Heart left ventricle (tissue), 16 donors: Measurements from ENCODE around the gene PMVK. TPM values are rescaled to one million over a fixed set of nuclear protein-coding genes. Genes with fewer than 3 reads are reported as not detected.

ENCODE experiments used
- ATAC-seq, 4 donors: fragments of 200-7000 bp; cut with Tn5 transposase; one replicate each; pipeline ENCODE4 v1.9.1; 2020 to 2022; ENCODE audit warnings: moderate library complexity in 4 of 4, mild to moderate bottlenecking in 3 of 4, moderate number of reproducible peaks in 1 of 4
- DNase-seq, 5 donors: peaks; one replicate each; pipeline ENCODE4 v3.0.0-alpha.2; 2020
- H3K27ac ChIP-seq, 12 donors: fragments of 200-600 bp; sonication (generic) in 4 of 12; one replicate each; pipeline versions ENCODE4 v1.5.0 to v1.8.0; 2016 to 2022; ENCODE audit warnings: mild to moderate bottlenecking in 2 of 12
- H3K27me3 ChIP-seq, 9 donors: fragments of 200-600 bp; sonication (generic) in 2 of 9; one replicate each; pipeline versions ENCODE4 v1.5.1 to v1.8.0; 2016 to 2022; ENCODE audit warnings: mild to moderate bottlenecking in 3 of 9
- H3K36me3 ChIP-seq, 9 donors: fragments of 200-600 bp; sonication (generic) in 2 of 9; one replicate each; pipeline versions ENCODE4 v1.5.0 to v1.8.0; 2018 to 2022; ENCODE audit warnings: mild to moderate bottlenecking in 2 of 9
- H3K4me1 ChIP-seq, 12 donors: fragments of 200-600 bp; sonication (generic) in 4 of 12; one replicate each; pipeline versions ENCODE4 v1.5.0 to v1.8.0; 2016 to 2022; ENCODE audit warnings: mild to moderate bottlenecking in 3 of 12
- H3K4me3 ChIP-seq, 12 donors: fragments of 200-600 bp; sonication (generic) in 4 of 12; one replicate each; pipeline versions ENCODE4 v1.5.0 to v1.8.0; 2017 to 2022; ENCODE audit warnings: mild to moderate bottlenecking in 9 of 12, moderate library complexity in 4 of 12
- H3K9me3 ChIP-seq, 12 donors: fragments of 200-600 bp; sonication (generic) in 4 of 12; one replicate each; pipeline versions ENCODE4 v1.5.0 to v1.8.0; 2016 to 2022; ENCODE audit warnings: mild to moderate bottlenecking in 1 of 12
- POLR2A ChIP-seq, 2 donors: fragments of 450-650 bp; IDR thresholded peaks; one replicate each; pipeline ENCODE4 v1.6.1; 2017; ENCODE audit warnings: antibody characterized with exemption in 2 of 2, mild to moderate bottlenecking in 2 of 2, moderate library complexity in 2 of 2
- WGBS, 4 donors: extraction: QIAGEN DNeasy Blood & Tissue Kit in 2 of 4; methylation state at CpG; one replicate each; pipeline versions ENCODE4 v1.1.5 to v1.1.7; 2013 to 2018; 5-methylcytosine and 5-hydroxymethylcytosine counted together
- intact Hi-C, 10 donors: fragments of 100-400 bp; cut with DNase I; formaldehyde crosslinking; loops; one replicate each; pipeline versions ENCODE4 v1.11.1 to v1.14.2; 2022
- microRNA-seq, 4 donors: library from miRNA; unstranded; fragments of <30 nt; microRNA quantifications; one replicate each; pipeline versions ENCODE4 to v1.2.0, GENCODE V29; 2017 to 2020
- polyA plus RNA-seq, 2 donors: library from polyadenylated mRNA; stranded (reverse); fragments of 200-250 nt; gene quantifications; one replicate each; pipeline ENCODE4 v1.2.3, GENCODE V29; 2013
- total RNA-seq, 9 donors: library from RNA; depleted of rRNA in 2 of 9; stranded (reverse); fragments of >200 nt in 2 of 9; fragmentation: NEBNext Ultra II Directional in 3 of 9; extraction: Animal tissue kit (Norgen Biotek cat#: 25700) in 3 of 9; gene quantifications; one replicate each; pipeline versions ENCODE4 v1.1.0 to v1.2.4, GENCODE V29; 2016 to 2023
- TF ChIP-seq, protein P1 (sequence below), 12 donors: fragments of 200-600 bp; sonication (generic) in 4 of 12; IDR thresholded peaks; one replicate each; pipeline versions ENCODE4 v1.5.0 to v1.8.0; 2018 to 2022; ENCODE audit warnings: antibody characterized with exemption in 12 of 12, mild to moderate bottlenecking in 5 of 12
- donor health status: ischemic (EF 13 %, LVEDD 7.1; RV severe dilation, severe dysfunction).
- donor health status: healthy with polysubstance abuse.
- donor health status: DM: no; HTN: yes; CAD: no.
- donor health status: DM: no; HTN: no; CAD: no.
- donor health status: ischemic (EF 25% LVEDD 6.9; RV normal size, moderate dysfunction).
- donor health status: ischemic (EF 25% LVEDD 5.7; RV mildly dilated, moderate dysfunction).
- donor health status: healthy.
- donor health status: DM: yes; HTN: yes; CAD: no.
- donor health status: ischemic (EF 35%, LVEDD 5.7; RV mildly dilated, moderate dysfunction).
- donor health status: nonischemic (EF 11% LVEDD 7.7; RV severe dilation, severe dysfunction).
- donor health status: DM: yes; HTN: yes; CAD: no.
- donor health status: PGD.
- donor health status: ischemic (EF 29% LVEDD 5.4; RV normal size, mild dysfunction).
- donor health status: nonischemic (EF 23%, LVEDD 6.1; RV moderate dilation, normal function).

The PMVK gene
- total and polyA plus RNA-seq, 11 donors, result 12.8 to 52.1 (median 39.1) TPM

DNA sequence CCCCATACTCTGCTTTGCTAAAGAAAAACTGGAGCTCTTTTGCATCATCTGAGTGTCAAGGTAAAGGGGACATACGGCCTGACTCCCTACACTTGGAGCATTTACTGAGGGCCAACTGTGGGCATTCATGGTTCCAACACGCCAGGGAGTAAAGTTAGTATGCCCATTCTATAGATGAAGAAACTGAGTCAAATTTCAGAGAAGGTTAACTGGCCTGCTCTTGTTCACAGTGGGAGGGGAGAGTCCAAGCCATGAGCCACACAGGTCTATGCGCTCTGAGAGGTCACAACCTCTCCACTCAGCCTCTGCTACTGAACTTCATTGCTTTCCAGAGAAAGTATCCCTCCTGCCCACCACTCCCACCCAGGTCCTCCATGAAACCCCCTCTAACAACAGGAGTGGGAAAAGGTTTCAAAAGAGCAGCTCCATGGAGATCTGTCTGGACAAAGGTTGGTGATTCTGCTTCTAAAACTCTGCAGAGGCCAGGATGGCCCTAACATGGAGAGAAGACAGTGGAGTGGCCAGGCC, 59.6 kb downstream of the PMVK start:
- intact Hi-C loops, result loop anchor here in 8 of 10 donors (5.0 to 10.0 kb wide), 9 partner anchors 102 to 402 kb away; partner anchors contain the start of gene UBE2Q1 (in 1 of the 8)
- DNase-seq, result no peak
- H3K4me3 ChIP-seq, result no peak overlapping the region
- 56 to 75% (median 66%) methylated on average over 3 of the region's 3 CpGs for WGBS, 4 donors
- no peak for ATAC-seq
- peaks cover 0 to 4% (median 0%) of the 10 kb centered on the region in 12 donors for H3K4me1 ChIP-seq
- no peaks in the 10 kb centered on the region for H3K36me3 ChIP-seq
- H3K27me3 ChIP-seq, result no peaks in the 10 kb centered on the region
- no peak for TF ChIP-seq POLR2A (IDR thresholded peaks at IDR 0.05)
- TF ChIP-seq, protein P1, sequence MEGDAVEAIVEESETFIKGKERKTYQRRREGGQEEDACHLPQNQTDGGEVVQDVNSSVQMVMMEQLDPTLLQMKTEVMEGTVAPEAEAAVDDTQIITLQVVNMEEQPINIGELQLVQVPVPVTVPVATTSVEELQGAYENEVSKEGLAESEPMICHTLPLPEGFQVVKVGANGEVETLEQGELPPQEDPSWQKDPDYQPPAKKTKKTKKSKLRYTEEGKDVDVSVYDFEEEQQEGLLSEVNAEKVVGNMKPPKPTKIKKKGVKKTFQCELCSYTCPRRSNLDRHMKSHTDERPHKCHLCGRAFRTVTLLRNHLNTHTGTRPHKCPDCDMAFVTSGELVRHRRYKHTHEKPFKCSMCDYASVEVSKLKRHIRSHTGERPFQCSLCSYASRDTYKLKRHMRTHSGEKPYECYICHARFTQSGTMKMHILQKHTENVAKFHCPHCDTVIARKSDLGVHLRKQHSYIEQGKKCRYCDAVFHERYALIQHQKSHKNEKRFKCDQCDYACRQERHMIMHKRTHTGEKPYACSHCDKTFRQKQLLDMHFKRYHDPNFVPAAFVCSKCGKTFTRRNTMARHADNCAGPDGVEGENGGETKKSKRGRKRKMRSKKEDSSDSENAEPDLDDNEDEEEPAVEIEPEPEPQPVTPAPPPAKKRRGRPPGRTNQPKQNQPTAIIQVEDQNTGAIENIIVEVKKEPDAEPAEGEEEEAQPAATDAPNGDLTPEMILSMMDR (IDR thresholded peaks at IDR 0.05), result no peak
- H3K27ac ChIP-seq, result no peak overlapping the region
- H3K9me3 ChIP-seq, result no peaks in the 10 kb centered on the region

Small RNA genes lying within 50 kb of the gene (microRNA-seq; reads per million reads assigned to microRNA genes)
- gene MIR4258, result 0 reads per million in 4 donors

Other genes starting within 250 kb of the PMVK start
- 1 to 10 TPM; 1.0 to 4.6 (median 3.0) TPM for gene KCNN3, start 66.4 kb downstream of the PMVK start, total RNA-seq
- gene KCNN3, start 66.4 kb downstream of the PMVK start, polyA plus RNA-seq, result under 1 TPM; 0.42 to 0.88 TPM
- 10 to 100 TPM; 38.2 to 70.4 (median 51.7) TPM for gene PBXIP1, start 19.4 kb upstream of the PMVK start, total RNA-seq
- 10 to 100 TPM; 36.9 to 38.2 TPM for gene PBXIP1, start 19.4 kb upstream of the PMVK start, polyA plus RNA-seq
- 10 to 100 TPM; 10.7 to 19.2 (median 16.3) TPM for gene PYGO2, start 25.1 kb upstream of the PMVK start, total RNA-seq
- 10 to 100 TPM in 1 of 2 donors, 1 to 10 TPM in 1; 9.7 to 18.0 TPM for gene PYGO2, start 25.1 kb upstream of the PMVK start, polyA plus RNA-seq
- 100 to 1,000 TPM in 1 of 9 donors, 10 to 100 TPM in 8; 38.8 to 115 (median 62.4) TPM for gene SHC1, start 34.0 kb upstream of the PMVK start, total RNA-seq
- 10 to 100 TPM; 23.6 to 93.7 TPM for gene SHC1, start 34.0 kb upstream of the PMVK start, polyA plus RNA-seq
- gene CKS1B, start 38.0 kb upstream of the PMVK start, total RNA-seq, result 10 to 100 TPM; 11.0 to 30.0 (median 16.7) TPM
- 10 to 100 TPM in 1 of 2 donors, 1 to 10 TPM in 1; 6.8 to 48.9 TPM for gene CKS1B, start 38.0 kb upstream of the PMVK start, polyA plus RNA-seq
- gene FLAD1, start 46.6 kb upstream of the PMVK start, total RNA-seq, result 10 to 100 TPM; 19.4 to 35.0 (median 27.4) TPM
- 10 to 100 TPM; 22.3 to 50.7 TPM for gene FLAD1, start 46.6 kb upstream of the PMVK start, polyA plus RNA-seq
- gene LENEP, start 56.9 kb upstream of the PMVK start, total RNA-seq, result not detected
- gene LENEP, start 56.9 kb upstream of the PMVK start, polyA plus RNA-seq, result not detected
- 10 to 100 TPM; 29.5 to 80.0 (median 46.6) TPM for gene ZBTB7B, start 66.1 kb upstream of the PMVK start, total RNA-seq
- 100 to 1,000 TPM in 1 of 2 donors, 10 to 100 TPM in 1; 39.2 to 103 TPM for gene ZBTB7B, start 66.1 kb upstream of the PMVK start, polyA plus RNA-seq
- under 1 TPM in 8 of 9 donors, not detected in 1; 0.14 to 0.62 (median 0.35) TPM for gene DCST2, start 97.1 kb upstream of the PMVK start, total RNA-seq
- under 1 TPM; 0.17 to 0.65 TPM for gene DCST2, start 97.1 kb upstream of the PMVK start, polyA plus RNA-seq
- not detected for gene DCST1, start 97.1 kb upstream of the PMVK start, total RNA-seq
- not detected for gene DCST1, start 97.1 kb upstream of the PMVK start, polyA plus RNA-seq
- gene ADAM15, start 114.6 kb upstream of the PMVK start, total RNA-seq, result 100 to 1,000 TPM in 3 of 9 donors, 10 to 100 TPM in 6; 55.8 to 199 (median 67.5) TPM
- gene ADAM15, start 114.6 kb upstream of the PMVK start, polyA plus RNA-seq, result 100 to 1,000 TPM; 112 to 113 TPM
- 1 to 10 TPM; 1.1 to 3.3 (median 2.2) TPM for gene EFNA4, start 127.0 kb upstream of the PMVK start, total RNA-seq
- gene EFNA4, start 127.0 kb upstream of the PMVK start, polyA plus RNA-seq, result 1 to 10 TPM; 2.0 to 4.8 TPM
- 1 to 10 TPM in 2 of 9 donors, under 1 TPM in 7; 0.20 to 2.4 (median 0.61) TPM for gene EFNA3, start 142.1 kb upstream of the PMVK start, total RNA-seq
- gene EFNA3, start 142.1 kb upstream of the PMVK start, polyA plus RNA-seq, result 1 to 10 TPM in 1 of 2 donors, under 1 TPM in 1; 0.61 to 1.9 TPM
- gene EFNA1, start 191.2 kb upstream of the PMVK start, total RNA-seq, result 10 to 100 TPM; 22.8 to 51.8 (median 37.2) TPM
- 100 to 1,000 TPM in 1 of 2 donors, 10 to 100 TPM in 1; 31.6 to 103 TPM for gene EFNA1, start 191.2 kb upstream of the PMVK start, polyA plus RNA-seq
- 10 to 100 TPM in 4 of 9 donors, 1 to 10 TPM in 5; 5.4 to 21.7 (median 9.7) TPM for gene SLC50A1, start 199.1 kb upstream of the PMVK start, total RNA-seq
- 10 to 100 TPM; 15.7 to 36.0 TPM for gene SLC50A1, start 199.1 kb upstream of the PMVK start, polyA plus RNA-seq
- gene DPM3, start 203.8 kb upstream of the PMVK start, total RNA-seq, result 10 to 100 TPM; 46.1 to 70.7 (median 54.4) TPM
- 100 to 1,000 TPM in 1 of 2 donors, 10 to 100 TPM in 1; 75.4 to 216 TPM for gene DPM3, start 203.8 kb upstream of the PMVK start, polyA plus RNA-seq
- gene KRTCAP2, start 236.6 kb upstream of the PMVK start, total RNA-seq, result 100 to 1,000 TPM; 106 to 199 (median 123) TPM
- 100 to 1,000 TPM; 220 to 283 TPM for gene KRTCAP2, start 236.6 kb upstream of the PMVK start, polyA plus RNA-seq
- under 1 TPM in 5 of 9 donors, not detected in 4; 0.08 to 0.41 (median 0.12) TPM for gene TRIM46, start 237.1 kb upstream of the PMVK start, total RNA-seq
- gene TRIM46, start 237.1 kb upstream of the PMVK start, polyA plus RNA-seq, result under 1 TPM in 1 of 2 donors, not detected in 1; 0.04 TPM